ENCODE measurements around the gene SLC25A22. TPM values are rescaled to one million over a fixed set of nuclear protein-coding genes. Genes with fewer than 3 reads are reported as not detected.

Gene SLC25A22
- total and polyA plus RNA-seq, 9 donors, result 0.42 to 23.3 (median 15.5) TPM

DNA sequence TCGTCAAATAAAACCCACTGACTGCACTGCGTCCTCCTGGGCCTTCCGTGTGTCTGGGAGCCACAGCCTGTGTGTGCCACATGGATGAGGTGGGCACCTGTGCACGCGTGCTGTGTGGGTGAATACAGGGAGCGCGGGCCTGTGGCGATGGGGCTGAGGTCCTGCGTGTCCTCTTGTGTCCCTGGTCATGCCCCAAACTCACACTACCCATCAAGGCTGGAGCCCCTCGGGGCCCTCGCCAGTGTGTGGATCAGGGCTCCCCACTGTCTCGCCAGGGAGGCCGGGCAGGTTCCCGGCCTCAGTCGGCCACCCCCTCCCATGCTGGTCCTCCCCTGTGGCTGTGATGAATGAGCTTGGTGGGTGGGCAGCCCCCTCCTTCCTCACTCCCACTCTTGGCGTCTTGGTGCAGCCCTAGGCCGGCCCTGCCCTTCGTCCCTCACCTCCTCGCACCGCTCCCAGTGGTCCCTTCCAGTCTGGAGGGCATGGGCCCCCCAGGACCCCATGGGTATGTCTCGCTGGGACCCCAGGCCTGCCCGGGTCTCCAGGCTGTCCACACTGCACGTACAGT is 34.0 kb upstream of the SLC25A22 start:
- H3K9me3 ChIP-seq, result no peaks in the 10 kb centered on the region
- DNase-seq, result no peak
- WGBS, 3 donors, result 59 to 63% (median 59%) methylated on average over 23 of the region's 23 CpGs
- H3K36me3 ChIP-seq, result no peaks in the 10 kb centered on the region
- peak overlapping the region; percentile 51 for H3K4me3 ChIP-seq
- intact Hi-C loops (cut with DNase I), result no loop called here
- H3K27me3 ChIP-seq, result no peaks in the 10 kb centered on the region
- TF ChIP-seq EP300 (IDR thresholded peaks at IDR 0.05) (no peak), POLR2A (IDR thresholded peaks at IDR 0.05) (no peak)
- peaks cover 21% of the 10 kb centered on the region for H3K4me1 ChIP-seq (ENCODE audit: insufficient read depth)
- H3K27ac ChIP-seq, result no peak overlapping the region

DNA sequence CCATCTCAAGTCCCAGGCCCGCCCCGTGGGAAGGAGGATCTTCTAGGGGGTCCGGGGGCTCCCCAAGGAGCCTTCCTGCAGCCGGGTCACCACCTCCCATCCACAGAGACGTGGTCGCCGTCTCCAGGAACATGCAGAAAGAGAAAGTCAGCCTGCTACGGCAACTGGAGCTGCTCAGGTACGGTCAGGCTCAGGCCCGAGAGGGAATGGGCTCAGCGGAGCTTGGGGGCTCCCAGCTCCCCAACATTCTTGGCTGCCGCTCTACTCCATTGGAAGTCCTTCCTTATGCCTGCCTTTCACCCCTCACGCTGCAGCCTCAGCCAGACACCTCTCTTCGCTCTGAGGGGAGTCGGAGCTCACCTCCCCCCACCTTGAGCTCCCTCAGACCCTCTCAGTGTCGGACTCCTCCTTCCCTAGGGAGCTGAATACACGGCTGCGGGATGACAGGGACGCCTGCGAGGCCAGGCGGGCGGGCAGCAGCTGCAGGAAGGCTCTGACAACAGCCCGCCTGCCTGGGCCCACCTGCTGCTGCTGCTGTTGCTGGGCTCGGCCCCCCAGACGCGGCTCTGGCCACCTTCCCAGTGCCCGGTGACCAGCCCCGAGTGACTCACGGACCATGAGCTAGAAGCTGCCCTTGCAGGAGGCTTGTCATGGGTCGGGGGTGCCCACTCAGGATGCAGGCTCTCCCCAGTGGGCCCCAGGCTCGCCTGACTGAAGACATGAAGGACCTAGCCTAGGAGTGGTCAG is 33.2 kb upstream of the SLC25A22 start:
- no peak overlapping the region for H3K4me3 ChIP-seq
- H3K36me3 ChIP-seq, result no peaks in the 10 kb centered on the region
- TF ChIP-seq POLR2A (IDR thresholded peaks at IDR 0.05) (no peak), EP300 (IDR thresholded peaks at IDR 0.05) (no peak)
- TF ChIP-seq, protein P1, sequence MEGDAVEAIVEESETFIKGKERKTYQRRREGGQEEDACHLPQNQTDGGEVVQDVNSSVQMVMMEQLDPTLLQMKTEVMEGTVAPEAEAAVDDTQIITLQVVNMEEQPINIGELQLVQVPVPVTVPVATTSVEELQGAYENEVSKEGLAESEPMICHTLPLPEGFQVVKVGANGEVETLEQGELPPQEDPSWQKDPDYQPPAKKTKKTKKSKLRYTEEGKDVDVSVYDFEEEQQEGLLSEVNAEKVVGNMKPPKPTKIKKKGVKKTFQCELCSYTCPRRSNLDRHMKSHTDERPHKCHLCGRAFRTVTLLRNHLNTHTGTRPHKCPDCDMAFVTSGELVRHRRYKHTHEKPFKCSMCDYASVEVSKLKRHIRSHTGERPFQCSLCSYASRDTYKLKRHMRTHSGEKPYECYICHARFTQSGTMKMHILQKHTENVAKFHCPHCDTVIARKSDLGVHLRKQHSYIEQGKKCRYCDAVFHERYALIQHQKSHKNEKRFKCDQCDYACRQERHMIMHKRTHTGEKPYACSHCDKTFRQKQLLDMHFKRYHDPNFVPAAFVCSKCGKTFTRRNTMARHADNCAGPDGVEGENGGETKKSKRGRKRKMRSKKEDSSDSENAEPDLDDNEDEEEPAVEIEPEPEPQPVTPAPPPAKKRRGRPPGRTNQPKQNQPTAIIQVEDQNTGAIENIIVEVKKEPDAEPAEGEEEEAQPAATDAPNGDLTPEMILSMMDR (IDR thresholded peaks at IDR 0.05), result no peak
- peaks cover 23% of the 10 kb centered on the region for H3K4me1 ChIP-seq (ENCODE audit: insufficient read depth)
- 59 to 69% (median 63%) methylated on average over 28 to 31 of the region's 31 CpGs for WGBS, 3 donors
- no peaks in the 10 kb centered on the region for H3K27me3 ChIP-seq
- no peaks in the 10 kb centered on the region for H3K9me3 ChIP-seq
- intact Hi-C loops (cut with DNase I), result no loop called here
- no peak overlapping the region for H3K27ac ChIP-seq
- DNase-seq, result peak in 1 of 5 donors; percentile 58

DNA sequence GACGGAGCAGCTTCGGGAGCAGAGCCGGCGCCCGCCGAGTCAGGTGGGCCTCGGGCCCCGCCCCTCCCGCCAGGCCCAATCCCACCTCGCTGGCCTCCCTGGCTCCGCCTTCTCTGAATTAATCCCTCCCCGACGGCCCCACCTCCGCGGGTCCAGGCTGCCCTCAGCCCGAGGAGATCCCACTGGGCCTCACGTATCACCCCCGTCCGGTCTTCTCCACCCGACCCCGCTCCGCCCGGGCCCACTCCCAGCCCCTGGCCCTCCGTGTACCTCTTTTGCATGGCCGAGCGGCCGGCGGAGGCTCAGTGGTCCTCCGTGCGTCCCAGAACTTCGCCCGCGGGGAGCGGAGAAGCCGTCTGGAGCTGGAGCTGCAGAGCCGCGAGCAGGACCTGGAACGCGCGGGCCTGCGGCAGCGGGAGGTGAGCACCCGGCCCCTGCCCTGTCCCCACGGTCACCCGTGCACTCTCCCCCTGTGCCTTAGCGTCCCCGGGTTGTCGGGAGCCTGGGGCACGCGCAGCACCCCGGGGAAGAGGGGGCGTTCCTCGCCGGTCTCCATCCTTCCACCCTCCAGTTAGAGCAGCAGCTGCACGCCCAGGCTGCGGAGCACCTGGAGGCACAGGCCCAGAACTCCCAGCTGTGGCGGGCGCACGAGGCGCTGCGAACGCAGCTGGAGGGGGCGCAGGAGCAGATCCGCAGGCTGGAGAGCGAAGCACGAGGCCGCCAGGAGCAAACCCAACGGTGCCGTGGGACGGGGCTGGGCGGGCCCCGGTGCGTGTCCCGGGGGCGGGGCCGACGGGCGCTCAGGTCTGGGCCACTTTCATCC is 32.4 kb upstream of the SLC25A22 start:
- WGBS, 3 donors, result 2 to 9% (median 4%) methylated on average over 50 to 78 of the region's 78 CpGs
- peaks cover 23% of the 10 kb centered on the region for H3K4me1 ChIP-seq (ENCODE audit: insufficient read depth)

DNA sequence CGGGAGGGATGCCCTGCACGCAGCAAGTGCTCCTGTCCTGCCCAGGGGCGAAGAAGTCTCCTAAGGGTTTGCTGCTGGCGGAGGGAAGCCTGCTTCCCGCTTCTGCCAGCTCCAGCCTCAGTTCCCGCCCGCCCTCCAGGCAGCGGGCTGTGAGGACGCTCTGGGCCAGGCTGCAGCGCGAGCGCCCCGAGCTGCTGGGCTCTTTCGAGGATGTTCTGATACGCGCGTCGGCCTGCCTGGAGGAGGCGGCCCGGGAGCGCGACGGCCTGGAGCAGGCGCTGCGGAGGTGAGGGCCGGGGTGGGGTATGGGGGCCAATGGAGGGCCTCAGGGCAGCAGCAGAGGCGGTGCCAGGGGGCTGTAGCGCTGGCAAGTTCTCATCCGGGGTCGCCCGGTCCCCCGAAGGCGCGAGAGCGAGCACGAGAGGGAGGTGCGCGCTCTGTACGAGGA is 31.8 kb upstream of the SLC25A22 start:
- no peak for DNase-seq
- Histone ChIP-seq H3K27me3 (no peaks in the 10 kb centered on the region), H3K4me3 (peak overlapping the region; percentile 17), H3K9me3 (no peaks in the 10 kb centered on the region), H3K36me3 (no peaks in the 10 kb centered on the region), H3K4me1 (ENCODE audit: insufficient read depth) (peaks cover 23% of the 10 kb centered on the region), H3K27ac (no peak overlapping the region)
- intact Hi-C loops (cut with DNase I), result no loop called here
- no peak for TF ChIP-seq EP300 (IDR thresholded peaks at IDR 0.05)
- TF ChIP-seq, protein P1 (IDR thresholded peaks at IDR 0.05), result no peak
- no peak for TF ChIP-seq POLR2A (IDR thresholded peaks at IDR 0.05)
- 2 to 4% (median 4%) methylated on average over 35 to 39 of the region's 39 CpGs for WGBS, 3 donors

More for the DNA sequence above, 32.4 kb upstream of the SLC25A22 start:
- DNase-seq, result peak; percentile 73 to 86 (median 77)
- no peaks in the 10 kb centered on the region for H3K9me3 ChIP-seq
- H3K27ac ChIP-seq, result no peak overlapping the region
- intact Hi-C loops (cut with DNase I), result no loop called here
- H3K27me3 ChIP-seq, result no peaks in the 10 kb centered on the region
- H3K36me3 ChIP-seq, result no peaks in the 10 kb centered on the region
- H3K4me3 ChIP-seq, result no peak overlapping the region
- TF ChIP-seq, protein P1 (IDR thresholded peaks at IDR 0.05), result no peak
- TF ChIP-seq EP300 (IDR thresholded peaks at IDR 0.05) (no peak), POLR2A (IDR thresholded peaks at IDR 0.05) (no peak)
